ENCODE data around the gene OR2C1.
A peak's percentile ranks its signal among the peaks of the same experiment; 100 is the strongest.

The OR2C1 gene

GRCh38 chr16:3355589-3355988, at the start of gene OR2C1:
OR2C1 (plus strand) TSS chr16:3355889; CDS start chr16:3355941, 52 bp downstream.
- H3K4me1 ChIP-seq (ENCODE audit: insufficient read depth, low read length): no peaks in the 10 kb centered on the region
- H3K36me3 ChIP-seq (ENCODE audit: insufficient read depth, low read length): no peaks in the 10 kb centered on the region; the same call in 1 of the 2 replicates
- H3K9ac ChIP-seq (ENCODE audit: low read depth, low read length): no peak within 1 kb of the TSS
- H3K9me3 ChIP-seq (ENCODE audit: control insufficient read depth, insufficient read depth, low read length): no peaks in the 10 kb centered on the region

DNA sequence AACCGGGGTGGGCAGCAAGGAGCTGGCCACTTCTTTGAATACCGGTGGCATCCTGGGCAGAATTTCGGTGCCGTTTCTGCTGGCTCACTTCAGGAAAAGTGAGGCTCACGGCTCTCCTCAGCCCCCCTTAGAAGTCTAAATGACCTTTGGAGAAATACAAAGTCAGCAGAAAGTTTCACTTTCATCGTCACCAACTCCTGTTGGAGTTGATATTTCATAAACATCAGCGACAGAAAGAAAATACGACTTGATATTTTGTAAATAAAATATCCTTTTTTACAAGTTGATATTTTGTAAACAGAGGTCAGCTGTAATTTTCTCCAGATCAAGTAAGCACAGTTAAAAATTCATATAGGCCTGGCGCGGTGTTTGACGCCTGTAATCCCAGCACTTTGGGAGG, 49.6 kb upstream of the OR2C1 start:
- peak overlapping the region; percentile 86; the same call in 1 of the 2 replicates for H3K9ac ChIP-seq (ENCODE audit: low read depth, low read length)
- H3K36me3 ChIP-seq (ENCODE audit: insufficient read depth, low read length): peaks cover 28% of the 10 kb centered on the region
- peaks cover 30% of the 10 kb centered on the region for H3K9me3 ChIP-seq (ENCODE audit: control insufficient read depth, insufficient read depth, low read length)
- H3K4me1 ChIP-seq (ENCODE audit: insufficient read depth, low read length): no peaks in the 10 kb centered on the region

DNA sequence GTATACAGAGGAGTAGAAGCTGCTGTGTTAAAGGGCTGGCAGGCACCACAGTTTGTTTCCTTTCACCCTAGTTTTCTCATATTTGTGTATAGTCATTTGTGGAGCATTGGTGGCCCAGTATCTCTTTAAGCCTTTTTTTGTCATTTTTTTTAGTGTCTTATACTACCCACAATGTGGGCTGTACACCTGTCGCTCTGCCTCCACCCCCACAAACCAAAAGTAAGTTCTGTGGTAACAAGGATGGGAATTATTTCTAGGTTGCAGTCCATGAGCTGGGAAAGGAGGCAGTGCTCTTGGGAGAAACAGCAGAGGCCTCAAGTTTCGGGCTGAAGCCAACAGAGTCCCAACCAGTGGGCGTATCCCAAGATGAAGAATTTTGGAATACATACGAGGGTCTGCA, 44.2 kb upstream of the OR2C1 start:
- H3K9me3 ChIP-seq (ENCODE audit: control insufficient read depth, insufficient read depth, low read length): peaks cover 54% of the 10 kb centered on the region
- H3K36me3 ChIP-seq (ENCODE audit: insufficient read depth, low read length): peaks cover 75% of the 10 kb centered on the region
- no peaks in the 10 kb centered on the region for H3K4me1 ChIP-seq (ENCODE audit: insufficient read depth, low read length)
- no peak overlapping the region for H3K9ac ChIP-seq (ENCODE audit: low read depth, low read length)

- peaks cover 56% of the 10 kb centered on the region for H3K36me3 ChIP-seq (ENCODE audit: insufficient read depth, low read length)
- H3K9me3 ChIP-seq (ENCODE audit: control insufficient read depth, insufficient read depth, low read length): peaks cover 51% of the 10 kb centered on the region
- no peaks in the 10 kb centered on the region for H3K4me1 ChIP-seq (ENCODE audit: insufficient read depth, low read length)
- H3K9ac ChIP-seq (ENCODE audit: low read depth, low read length): no peak overlapping the region
These were observed 38.2 kb upstream of the OR2C1 start for GRCh38 chr16:3317315-3317999.

GRCh38 chr16:3321816-3322215, 33.9 kb upstream of the OR2C1 start:
- peaks cover 15% of the 10 kb centered on the region for H3K36me3 ChIP-seq (ENCODE audit: insufficient read depth, low read length)
- H3K9me3 ChIP-seq (ENCODE audit: control insufficient read depth, insufficient read depth, low read length): peaks cover 26% of the 10 kb centered on the region
- H3K9ac ChIP-seq (ENCODE audit: low read depth, low read length): no peak overlapping the region
- no peaks in the 10 kb centered on the region for H3K4me1 ChIP-seq (ENCODE audit: insufficient read depth, low read length)

DNA sequence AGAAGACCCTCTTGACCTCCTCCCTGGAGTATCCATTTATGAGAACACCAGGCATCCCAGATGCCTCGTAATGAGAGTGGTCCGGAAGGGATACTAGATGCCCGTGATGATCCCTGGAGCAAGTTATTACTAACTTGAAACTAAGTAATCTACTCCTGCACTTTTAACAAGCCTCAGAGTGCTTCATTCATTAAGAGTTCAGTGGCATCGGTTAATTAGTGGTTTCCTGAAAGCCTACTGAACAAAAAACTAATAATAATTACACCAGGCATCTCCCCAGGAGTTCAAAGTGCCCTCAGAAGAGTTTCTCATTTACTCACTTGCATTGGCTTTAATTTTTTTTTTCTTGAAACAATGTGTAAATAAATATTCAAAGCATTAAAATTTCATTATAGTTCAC, 28.2 kb upstream of the OR2C1 start:
- Histone ChIP-seq H3K4me1 (ENCODE audit: insufficient read depth, low read length) (no peaks in the 10 kb centered on the region), H3K9me3 (ENCODE audit: control insufficient read depth, insufficient read depth, low read length) (no peaks in the 10 kb centered on the region), H3K36me3 (ENCODE audit: insufficient read depth, low read length) (no peaks in the 10 kb centered on the region), H3K9ac (ENCODE audit: low read depth, low read length) (no peak overlapping the region)

DNA sequence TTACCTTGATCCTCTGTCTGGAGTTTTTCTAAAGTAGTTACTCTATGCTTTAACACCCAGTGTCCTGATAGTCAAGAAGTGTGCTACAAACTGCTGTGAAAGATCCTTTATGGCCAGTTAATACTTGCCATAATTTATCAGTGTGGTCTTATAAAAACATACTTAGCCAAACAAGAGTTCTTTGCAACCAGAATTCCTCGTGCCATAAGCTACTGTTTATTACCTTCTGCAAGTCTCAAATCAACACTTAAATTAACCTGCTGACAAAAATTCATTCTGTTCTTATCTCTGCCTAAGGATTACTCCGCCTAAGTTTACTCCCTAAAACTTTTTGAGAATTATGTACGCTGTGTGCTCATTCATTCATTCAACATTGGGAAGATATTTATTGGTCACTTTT, 27.6 kb upstream of the OR2C1 start:
- Histone ChIP-seq H3K9me3 (ENCODE audit: control insufficient read depth, insufficient read depth, low read length) (no peaks in the 10 kb centered on the region), H3K36me3 (ENCODE audit: insufficient read depth, low read length) (no peaks in the 10 kb centered on the region), H3K9ac (ENCODE audit: low read depth, low read length) (no peak overlapping the region), H3K4me1 (ENCODE audit: insufficient read depth, low read length) (no peaks in the 10 kb centered on the region)

DNA sequence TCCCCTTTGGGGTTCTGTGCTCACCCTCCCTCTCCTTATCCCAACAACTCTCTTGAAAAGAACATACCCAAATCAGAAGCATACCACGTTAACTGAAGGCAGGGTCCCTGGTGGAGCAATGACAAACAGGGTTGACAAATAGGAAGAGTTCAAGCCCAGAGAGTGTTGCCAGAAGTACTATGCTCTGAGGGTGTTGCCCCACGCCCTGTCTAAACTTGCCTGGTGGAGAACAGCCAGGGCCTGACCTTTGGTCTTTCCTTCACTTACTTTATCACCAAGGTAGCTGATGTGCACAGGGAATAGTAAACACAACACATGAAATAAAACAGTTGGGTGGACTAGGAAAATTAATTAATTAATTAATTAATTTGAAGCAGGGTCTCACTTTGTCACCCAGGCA, 27.0 kb upstream of the OR2C1 start:
- no peaks in the 10 kb centered on the region for H3K36me3 ChIP-seq (ENCODE audit: insufficient read depth, low read length)
- no peaks in the 10 kb centered on the region for H3K4me1 ChIP-seq (ENCODE audit: insufficient read depth, low read length)
- no peak overlapping the region for H3K9ac ChIP-seq (ENCODE audit: low read depth, low read length)
- no peaks in the 10 kb centered on the region for H3K9me3 ChIP-seq (ENCODE audit: control insufficient read depth, insufficient read depth, low read length)

DNA sequence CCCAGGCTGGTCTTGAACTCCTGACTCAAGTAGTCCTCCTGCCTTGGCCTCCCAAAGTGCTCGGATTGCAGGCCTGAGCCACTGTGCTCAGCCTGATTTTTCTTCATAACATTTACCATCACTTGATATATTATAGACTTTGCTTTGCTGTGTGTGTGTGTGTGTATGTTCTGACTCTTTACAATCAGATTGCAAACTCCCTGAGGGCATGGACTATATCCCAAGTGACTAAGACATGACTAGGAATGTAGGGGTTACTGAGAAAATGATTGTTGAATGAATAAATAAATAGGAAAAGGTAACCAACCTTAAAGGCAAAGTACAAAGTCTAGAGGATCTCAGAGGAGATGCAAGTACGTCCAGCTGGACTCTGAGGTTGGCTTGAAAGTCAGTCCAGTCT, 9.6 kb upstream of the OR2C1 start:
- H3K9me3 ChIP-seq (ENCODE audit: control insufficient read depth, insufficient read depth, low read length): no peaks in the 10 kb centered on the region
- no peak overlapping the region for H3K9ac ChIP-seq (ENCODE audit: low read depth, low read length)
- H3K36me3 ChIP-seq (ENCODE audit: insufficient read depth, low read length): no peaks in the 10 kb centered on the region
- H3K4me1 ChIP-seq (ENCODE audit: insufficient read depth, low read length): no peaks in the 10 kb centered on the region

- Histone ChIP-seq H3K4me1 (ENCODE audit: insufficient read depth, low read length) (no peaks in the 10 kb centered on the region), H3K9me3 (ENCODE audit: control insufficient read depth, insufficient read depth, low read length) (no peaks in the 10 kb centered on the region), H3K9ac (ENCODE audit: low read depth, low read length) (no peak overlapping the region)
These were observed 8.1 kb upstream of the OR2C1 start for GRCh38 chr16:3347586-3347985.

GRCh38 chr16:3348547-3349167, 7.0 kb upstream of the OR2C1 start:
- Histone ChIP-seq H3K4me1 (ENCODE audit: insufficient read depth, low read length) (no peaks in the 10 kb centered on the region), H3K9me3 (ENCODE audit: control insufficient read depth, insufficient read depth, low read length) (no peaks in the 10 kb centered on the region), H3K9ac (ENCODE audit: low read depth, low read length) (no peak overlapping the region), H3K36me3 (ENCODE audit: insufficient read depth, low read length) (no peaks in the 10 kb centered on the region)

More at GRCh38 chr16:3347586-3347985, 8.1 kb upstream of the OR2C1 start:
- no peaks in the 10 kb centered on the region for H3K36me3 ChIP-seq (ENCODE audit: insufficient read depth, low read length)

GRCh38 chr16:3349175-3349574, 6.5 kb upstream of the OR2C1 start:
- Histone ChIP-seq H3K36me3 (ENCODE audit: insufficient read depth, low read length) (no peaks in the 10 kb centered on the region), H3K9ac (ENCODE audit: low read depth, low read length) (no peak overlapping the region), H3K4me1 (ENCODE audit: insufficient read depth, low read length) (no peaks in the 10 kb centered on the region), H3K9me3 (ENCODE audit: control insufficient read depth, insufficient read depth, low read length) (no peaks in the 10 kb centered on the region)

- Histone ChIP-seq H3K36me3 (ENCODE audit: insufficient read depth, low read length) (no peaks in the 10 kb centered on the region; the same call in 1 of the 2 replicates), H3K9ac (ENCODE audit: low read depth, low read length) (no peak overlapping the region), H3K4me1 (ENCODE audit: insufficient read depth, low read length) (no peaks in the 10 kb centered on the region), H3K9me3 (ENCODE audit: control insufficient read depth, insufficient read depth, low read length) (no peaks in the 10 kb centered on the region)
These were observed 429 bp downstream of the OR2C1 start for GRCh38 chr16:3356118-3356517.

DNA sequence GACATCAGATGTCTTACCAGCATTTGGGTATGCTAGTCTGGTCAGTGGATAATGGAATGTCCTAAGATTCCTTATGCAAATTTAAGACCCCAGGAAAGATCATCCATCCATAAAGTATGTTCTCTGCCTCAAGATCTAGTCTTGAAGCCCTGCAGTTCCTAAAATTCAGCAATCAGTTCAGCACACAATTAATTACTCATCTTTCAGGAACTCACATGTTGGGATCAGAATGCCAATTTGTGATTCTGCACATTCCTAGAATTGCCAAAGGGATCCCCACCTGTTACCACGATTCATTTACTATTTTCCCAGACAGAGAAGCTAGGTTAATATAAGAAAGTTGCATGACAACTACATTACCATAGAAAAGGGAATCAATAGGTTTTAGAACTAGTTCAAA, 3.2 kb downstream of the OR2C1 start:
- no peaks in the 10 kb centered on the region; the same call in 1 of the 2 replicates for H3K36me3 ChIP-seq (ENCODE audit: insufficient read depth, low read length)
- H3K9me3 ChIP-seq (ENCODE audit: control insufficient read depth, insufficient read depth, low read length): no peaks in the 10 kb centered on the region
- no peaks in the 10 kb centered on the region for H3K4me1 ChIP-seq (ENCODE audit: insufficient read depth, low read length)
- H3K9ac ChIP-seq (ENCODE audit: low read depth, low read length): no peak overlapping the region

GRCh38 chr16:3362931-3363330, 7.2 kb downstream of the OR2C1 start:
- Histone ChIP-seq H3K9ac (ENCODE audit: low read depth, low read length) (no peak overlapping the region), H3K4me1 (ENCODE audit: insufficient read depth, low read length) (no peaks in the 10 kb centered on the region), H3K9me3 (ENCODE audit: control insufficient read depth, insufficient read depth, low read length) (0 out of 2 replicates have a peak, but pooled peaks cover 4% of the 10 kb centered on the region), H3K36me3 (ENCODE audit: insufficient read depth, low read length) (no peaks in the 10 kb centered on the region; the same call in 1 of the 2 replicates)
